HG03066 (cell line): Measurements from ENCODE around the gene SYTL4.

Experiments
- ATAC-seq: cut with Tn5 transposase; IDR thresholded peaks from one replicate; pipeline ENCODE4 v1.9.1; 2021; ENCODE audit warnings: low read depth; ENCODE audit not compliant: unreplicated experiment

Gene SYTL4

DNA sequence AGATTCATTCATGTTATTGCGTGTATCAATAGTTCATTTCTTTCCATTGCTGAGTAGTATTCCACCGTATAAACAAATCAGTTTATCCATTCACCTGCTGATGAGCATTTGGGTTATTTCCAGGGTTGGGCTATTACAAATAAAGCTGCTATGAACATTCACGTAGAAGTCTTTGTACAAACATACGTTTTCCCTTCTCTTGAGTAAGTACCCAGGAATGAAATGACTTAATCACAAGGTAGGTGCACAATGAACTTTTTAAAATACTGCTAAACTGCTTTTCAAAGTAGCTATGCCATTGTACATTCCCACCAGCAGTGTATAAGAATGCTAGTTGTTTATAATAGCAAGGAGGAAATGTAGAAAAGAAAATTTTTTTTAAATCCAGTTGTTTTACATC, 35.9 kb downstream of the SYTL4 start:
- no peak for ATAC-seq

DNA sequence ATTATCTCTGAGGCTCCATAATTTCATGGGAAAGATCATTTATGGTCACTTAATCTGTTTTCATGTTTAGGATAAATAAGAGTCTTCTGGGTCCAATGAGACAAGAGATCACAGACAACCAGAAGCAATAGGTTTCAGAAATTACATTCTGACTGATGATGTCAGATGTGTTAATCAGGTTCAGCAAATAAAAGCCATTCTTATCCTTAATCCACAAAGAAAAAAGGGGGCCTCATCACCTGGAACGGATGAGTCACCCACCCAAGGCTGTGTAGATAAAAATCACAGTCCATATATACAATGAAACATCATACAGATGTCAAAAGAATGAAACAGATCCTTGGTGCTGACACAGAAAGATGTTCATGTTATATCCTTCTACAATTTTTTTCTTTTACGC, 36.6 kb downstream of the SYTL4 start:
- no peak for ATAC-seq

DNA sequence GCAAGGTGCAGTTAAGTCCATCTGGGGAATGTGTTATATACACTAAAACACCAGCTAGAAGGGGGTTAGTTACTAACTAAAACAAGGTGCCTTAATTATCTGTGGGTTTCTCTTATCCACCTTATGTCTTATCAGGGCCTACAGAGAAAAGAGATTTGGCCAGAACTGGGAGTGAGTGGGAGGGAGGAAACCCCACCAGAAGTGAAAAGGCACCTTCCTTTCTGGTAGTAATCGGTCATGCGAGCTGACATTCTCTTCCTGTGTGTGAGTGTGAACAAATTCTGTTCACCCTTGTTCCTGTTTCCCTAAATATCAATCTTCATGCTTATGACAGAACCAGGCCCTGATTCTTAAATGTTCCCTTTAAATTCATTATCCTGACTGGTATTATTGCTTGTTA, 44.4 kb downstream of the SYTL4 start:
- peak; percentile 83 for ATAC-seq

DNA sequence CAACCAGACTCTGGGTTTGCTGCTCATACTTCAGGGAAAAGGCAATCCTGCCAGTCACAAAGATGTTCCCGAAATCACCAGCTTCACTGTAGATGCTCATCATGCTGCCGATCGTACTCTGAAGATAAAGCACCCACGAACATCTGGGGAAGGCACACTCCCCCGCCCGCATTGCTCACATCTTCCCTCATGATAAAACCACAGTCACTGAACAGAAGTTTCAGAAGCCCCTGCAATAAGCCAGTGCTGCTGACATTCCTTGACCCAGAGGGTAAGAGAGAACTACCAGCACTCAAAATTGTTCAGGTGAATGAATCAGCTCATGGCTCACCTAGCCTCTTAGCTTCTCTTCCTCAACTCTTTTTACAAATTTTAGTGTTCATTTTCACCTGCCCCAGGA, 44.8 kb downstream of the SYTL4 start:
- peak; percentile 30 for ATAC-seq

DNA sequence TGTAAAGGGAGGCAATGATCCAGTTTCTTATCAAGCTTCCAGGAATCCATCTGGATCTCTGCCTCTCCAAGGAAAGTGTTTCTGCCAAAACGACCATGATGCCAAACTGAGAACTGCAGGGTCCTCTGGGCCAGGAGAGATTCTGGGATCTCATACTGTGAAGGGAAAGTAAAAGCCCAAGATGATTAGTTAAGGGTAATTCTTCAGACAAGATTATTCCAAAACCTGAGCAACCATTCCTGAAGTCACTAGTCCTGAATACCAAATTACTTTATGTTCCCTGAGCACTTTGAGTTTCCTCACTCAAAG, 46.0 kb downstream of the SYTL4 start:
- no peak for ATAC-seq

GRCh38 chrX:100685284-100685996, 46.5 kb downstream of the SYTL4 start:
- ATAC-seq = peak; percentile 48

DNA sequence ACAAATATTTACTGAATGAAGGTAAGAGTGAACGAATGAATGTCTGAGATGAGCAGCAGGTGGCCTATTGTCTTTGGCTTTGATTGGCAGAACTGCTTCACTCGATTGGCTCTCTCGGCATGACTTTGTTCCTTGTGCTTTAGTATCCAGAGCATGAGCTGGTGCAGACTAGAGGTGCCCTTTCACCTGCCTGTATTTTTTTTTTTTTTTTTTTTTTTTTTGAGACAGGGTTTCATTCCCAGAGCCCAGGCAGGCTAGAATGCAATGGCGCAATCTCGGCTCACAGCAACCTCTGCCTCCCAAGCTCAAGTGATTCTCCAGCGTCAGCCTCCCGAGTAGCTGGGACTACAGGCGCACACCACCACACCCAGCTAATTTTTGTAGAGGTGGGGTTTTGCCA, 49.0 kb downstream of the SYTL4 start:
- no peak for ATAC-seq

GRCh38 chrX:100681599-100681998, 50.3 kb downstream of the SYTL4 start:
- ATAC-seq = no peak

GRCh38 chrX:100680756-100681155, 51.2 kb downstream of the SYTL4 start:
- ATAC-seq = no peak

DNA sequence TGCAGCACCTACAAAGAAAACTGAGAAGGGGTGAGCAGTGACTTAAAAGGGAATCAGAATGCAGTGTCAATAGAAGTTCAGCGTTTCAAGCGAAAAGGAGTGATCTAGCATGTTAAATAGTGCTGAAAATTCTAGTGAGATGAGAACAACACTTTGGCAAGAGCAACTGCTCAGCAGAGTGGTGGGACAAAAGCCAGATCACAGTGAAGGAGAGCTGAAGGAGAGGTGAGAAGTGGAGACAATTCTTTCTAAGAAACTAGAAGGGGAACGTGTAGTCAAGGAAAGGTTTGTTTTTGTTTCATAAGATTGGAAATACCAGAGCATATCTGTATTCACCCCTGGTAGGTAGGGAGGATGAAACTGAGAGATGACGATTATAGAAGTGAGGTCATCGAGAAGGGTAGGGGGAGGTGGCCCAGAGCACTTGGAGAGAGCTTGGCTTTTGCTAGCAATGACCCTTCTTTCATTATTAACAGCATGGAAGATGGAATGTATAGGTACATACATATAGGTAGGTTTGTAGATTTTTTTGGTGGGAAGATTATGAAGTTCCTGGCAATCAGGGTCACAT, 54.2 kb downstream of the SYTL4 start:
- no peak for ATAC-seq

DNA sequence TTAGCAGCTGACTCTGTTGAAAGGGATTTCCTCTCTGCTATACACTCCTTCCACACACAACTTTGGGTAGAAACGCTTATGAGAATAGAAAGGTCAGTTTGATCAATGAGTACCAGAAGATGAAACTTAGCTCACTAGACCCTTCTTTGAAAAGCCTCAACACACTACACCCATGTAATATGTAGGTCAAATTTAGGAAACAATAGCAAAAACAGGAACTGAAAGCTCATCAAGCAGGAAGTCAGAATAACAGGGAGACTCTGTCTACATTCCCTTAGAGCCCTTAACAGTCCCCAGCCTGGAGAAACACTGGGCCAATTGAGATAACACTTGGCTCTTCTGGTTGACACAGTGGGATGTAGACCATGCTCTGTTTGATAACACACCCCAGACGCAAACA, 57.2 kb downstream of the SYTL4 start:
- no peak for ATAC-seq

- no peak for ATAC-seq
Measured at GRCh38 chrX:100673397-100673953, 58.4 kb downstream of the SYTL4 start.

DNA sequence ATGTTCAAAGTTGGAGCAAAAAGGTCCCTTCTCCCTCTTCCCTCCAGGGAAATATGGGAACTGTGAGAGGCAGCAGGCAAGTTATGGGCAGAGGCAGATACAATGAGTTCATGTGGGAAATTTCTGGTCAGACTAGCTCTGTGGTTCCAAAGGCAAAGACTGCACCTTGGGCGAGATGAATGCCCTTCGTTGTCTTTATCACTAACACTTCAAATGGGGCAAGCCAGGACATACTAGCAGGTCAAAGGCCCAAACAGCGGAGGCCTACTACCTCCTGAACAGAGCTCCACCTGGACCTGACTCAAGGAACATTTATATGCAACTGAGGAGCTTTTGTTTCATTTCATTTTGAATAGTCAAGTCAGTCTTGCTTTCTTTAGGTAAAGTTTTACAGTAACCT, 59.0 kb downstream of the SYTL4 start:
- ATAC-seq = no peak

- no peak for ATAC-seq
Measured at GRCh38 chrX:100663642-100664041, 68.3 kb downstream of the SYTL4 start.

GRCh38 chrX:100662796-100663195, 69.1 kb downstream of the SYTL4 start:
- no peak for ATAC-seq

GRCh38 chrX:100662170-100662569, 69.8 kb downstream of the SYTL4 start:
- no peak for ATAC-seq

- no peak for ATAC-seq
Measured at GRCh38 chrX:100659431-100660137, 72.3 kb downstream of the SYTL4 start.

DNA sequence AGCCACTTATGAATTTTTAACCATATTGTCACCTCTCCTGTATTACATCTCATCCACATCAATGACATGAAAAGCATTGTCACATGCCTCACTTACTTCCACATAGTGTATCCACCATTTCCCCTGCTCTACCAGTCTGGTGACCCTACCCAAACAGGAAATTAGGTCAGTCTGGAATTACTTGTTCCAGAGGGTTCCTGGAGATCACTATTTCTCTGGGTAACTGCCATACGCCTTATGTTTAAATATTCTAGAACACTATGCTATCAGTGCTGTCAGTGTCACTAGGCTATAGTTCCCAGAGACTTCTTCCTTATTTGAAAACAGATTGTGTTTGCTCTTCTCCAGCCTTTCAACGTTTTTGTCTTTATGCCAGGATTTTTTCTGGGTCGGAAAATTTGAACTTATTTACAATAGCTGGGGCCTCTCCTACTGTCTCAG, 73.0 kb downstream of the SYTL4 start:
- no peak for ATAC-seq

DNA sequence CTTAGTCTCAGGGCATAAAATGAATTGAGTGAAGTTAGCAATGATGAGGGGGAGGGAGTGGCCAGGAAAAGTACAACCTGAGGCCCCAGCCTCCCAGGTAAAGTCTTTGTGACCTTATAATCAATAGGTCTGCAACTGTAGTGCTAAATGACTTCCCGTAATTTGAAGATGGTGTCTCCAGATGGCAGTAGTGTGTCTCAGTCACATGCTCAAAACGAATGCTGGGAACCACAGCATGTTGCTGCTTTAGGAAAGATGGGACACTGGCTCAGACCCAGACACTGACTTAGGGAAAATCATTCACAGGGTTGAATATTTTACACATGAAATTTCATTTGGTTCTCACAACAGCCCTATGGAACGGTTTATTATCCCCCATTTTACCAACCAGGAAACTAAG, 77.7 kb downstream of the SYTL4 start:
- no peak for ATAC-seq

DNA sequence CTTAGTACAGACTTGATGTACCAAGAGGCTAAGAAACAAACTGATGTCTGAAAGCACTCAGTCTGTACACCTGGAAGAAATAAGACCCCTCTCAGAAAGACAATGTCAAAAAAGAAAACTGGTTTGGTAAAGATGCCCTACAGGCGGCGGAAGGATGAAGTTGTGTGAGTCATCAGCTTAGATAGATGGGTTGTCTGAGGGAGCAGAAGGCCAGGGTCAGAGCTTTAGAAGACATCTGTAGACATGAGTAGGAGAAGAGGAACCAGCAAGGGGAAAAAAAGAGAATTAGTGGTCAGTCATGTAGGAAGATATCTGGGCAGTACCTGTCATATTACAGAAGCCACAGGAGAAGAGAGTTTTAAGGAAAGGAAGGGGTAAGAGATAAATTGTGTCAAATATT, 79.7 kb downstream of the SYTL4 start:
- no peak for ATAC-seq

- ATAC-seq = no peak
Measured at GRCh38 chrX:100650841-100651240, 81.1 kb downstream of the SYTL4 start.
